ENCODE data around the gene AMER3.

AMER3 gene

GRCh38 chr2:130764035-130764820 is 8.9 kb downstream of the AMER3 start:
- no peak for DNase-seq
- no peaks in the 10 kb centered on the region for H3K27me3 ChIP-seq (ENCODE audit: insufficient read depth, low read length)
- H4K91ac ChIP-seq (ENCODE audit: low read depth, low read length), result no peak overlapping the region
- H3K36me3 ChIP-seq (ENCODE audit: control insufficient read depth in 1 of 2, insufficient read depth in 2 of 2, low read length in 2 of 2), result no peaks in the 10 kb centered on the region
- no peaks in the 10 kb centered on the region for H3K79me1 ChIP-seq (ENCODE audit: low read length)
- WGBS (ENCODE audit: extremely low coverage, insufficient coverage, insufficient read length), result no CpG with 5 or more reads among the region's 15 CpGs
- no peak overlapping the region for H3K9ac ChIP-seq (ENCODE audit: low read length)
- H2AFZ ChIP-seq (ENCODE audit: insufficient read depth, low read length, poor library complexity), result no peak overlapping the region
- no peak overlapping the region for H4K12ac ChIP-seq (ENCODE audit: low read depth, low read length)
- no peak overlapping the region for H3K27ac ChIP-seq (ENCODE audit: low read depth, low read length)
- no peak overlapping the region for H3K4ac ChIP-seq (ENCODE audit: low read depth, low read length)
- no peak overlapping the region for H4K8ac ChIP-seq (ENCODE audit: low read depth, low read length)
- no peak overlapping the region for H3K18ac ChIP-seq (ENCODE audit: low read length)
- no peak overlapping the region for H2BK120ac ChIP-seq (ENCODE audit: insufficient read depth, low read length, poor library complexity)
- H3K23ac ChIP-seq (ENCODE audit: low read length), result no peak overlapping the region
- H2AK5ac ChIP-seq (ENCODE audit: low read length), result no peak overlapping the region
- no peak overlapping the region for H3K14ac ChIP-seq (ENCODE audit: low read length)
- no peak overlapping the region for H2BK12ac ChIP-seq (ENCODE audit: low read length)
- no peak overlapping the region for H3K4me2 ChIP-seq (ENCODE audit: low read length)
- H3K4me3 ChIP-seq (ENCODE audit: low read depth, low read length), result no peak overlapping the region
- no peaks in the 10 kb centered on the region for H3K4me1 ChIP-seq (ENCODE audit: control insufficient read depth in 1 of 2, insufficient read depth in 2 of 2, low read length in 2 of 2)
- peaks cover 2% of the 10 kb centered on the region for H3K9me3 ChIP-seq (ENCODE audit: insufficient read depth, low read depth, low read length)
- no peak overlapping the region for H2BK5ac ChIP-seq (ENCODE audit: low read depth, low read length, poor library complexity)
- H3K79me2 ChIP-seq (ENCODE audit: control insufficient read depth, insufficient read depth, low read length, poor library complexity), result no peaks in the 10 kb centered on the region

- H4K12ac ChIP-seq (ENCODE audit: low read depth, low read length), result no peak overlapping the region
- H4K8ac ChIP-seq (ENCODE audit: low read depth, low read length), result no peak overlapping the region
- H3K4me2 ChIP-seq (ENCODE audit: low read length), result no peak overlapping the region
- H3K9ac ChIP-seq (ENCODE audit: low read length), result no peak overlapping the region
- H3K23ac ChIP-seq (ENCODE audit: low read length), result no peak overlapping the region
- WGBS (ENCODE audit: extremely low coverage, insufficient coverage, insufficient read length), result no CpG with 5 or more reads among the region's 5 CpGs
- H3K27me3 ChIP-seq (ENCODE audit: insufficient read depth, low read length), result no peaks in the 10 kb centered on the region
- H3K79me2 ChIP-seq (ENCODE audit: control insufficient read depth, insufficient read depth, low read length, poor library complexity), result no peaks in the 10 kb centered on the region
- H2AFZ ChIP-seq (ENCODE audit: insufficient read depth, low read length, poor library complexity), result no peak overlapping the region
- no peak overlapping the region for H3K4me3 ChIP-seq (ENCODE audit: low read depth, low read length)
- no peak overlapping the region for H2AK5ac ChIP-seq (ENCODE audit: low read length)
- no peak overlapping the region for H3K18ac ChIP-seq (ENCODE audit: low read length)
- H2BK12ac ChIP-seq (ENCODE audit: low read length), result no peak overlapping the region
- peaks cover 2% of the 10 kb centered on the region for H3K9me3 ChIP-seq (ENCODE audit: insufficient read depth, low read depth, low read length)
- no peak overlapping the region for H2BK5ac ChIP-seq (ENCODE audit: low read depth, low read length, poor library complexity)
- no peak overlapping the region for H3K4ac ChIP-seq (ENCODE audit: low read depth, low read length)
- no peak overlapping the region for H3K27ac ChIP-seq (ENCODE audit: low read depth, low read length)
- no peaks in the 10 kb centered on the region for H3K4me1 ChIP-seq (ENCODE audit: control insufficient read depth in 1 of 2, insufficient read depth in 2 of 2, low read length in 2 of 2)
- no peaks in the 10 kb centered on the region for H3K36me3 ChIP-seq (ENCODE audit: control insufficient read depth in 1 of 2, insufficient read depth in 2 of 2, low read length in 2 of 2)
- H4K91ac ChIP-seq (ENCODE audit: low read depth, low read length), result no peak overlapping the region
- H2BK120ac ChIP-seq (ENCODE audit: insufficient read depth, low read length, poor library complexity), result no peak overlapping the region
- H3K79me1 ChIP-seq (ENCODE audit: low read length), result no peaks in the 10 kb centered on the region
- DNase-seq, result no peak
- H3K14ac ChIP-seq (ENCODE audit: low read length), result no peak overlapping the region
These were observed 9.4 kb downstream of the AMER3 start for GRCh38 chr2:130764821-130765115.

GRCh38 chr2:130765464-130765863 is 10.1 kb downstream of the AMER3 start:
- H3K18ac ChIP-seq (ENCODE audit: low read length), result no peak overlapping the region
- H2BK12ac ChIP-seq (ENCODE audit: low read length), result no peak overlapping the region
- H3K27me3 ChIP-seq (ENCODE audit: insufficient read depth, low read length), result no peaks in the 10 kb centered on the region
- no peak for DNase-seq
- H2BK120ac ChIP-seq (ENCODE audit: insufficient read depth, low read length, poor library complexity), result no peak overlapping the region
- H3K4me1 ChIP-seq (ENCODE audit: control insufficient read depth in 1 of 2, insufficient read depth in 2 of 2, low read length in 2 of 2), result no peaks in the 10 kb centered on the region
- peaks cover 2% of the 10 kb centered on the region for H3K9me3 ChIP-seq (ENCODE audit: insufficient read depth, low read depth, low read length)
- no peak overlapping the region for H3K4me2 ChIP-seq (ENCODE audit: low read length)
- no peaks in the 10 kb centered on the region for H3K36me3 ChIP-seq (ENCODE audit: control insufficient read depth in 1 of 2, insufficient read depth in 2 of 2, low read length in 2 of 2)
- no peak overlapping the region for H4K91ac ChIP-seq (ENCODE audit: low read depth, low read length)
- WGBS (ENCODE audit: extremely low coverage, insufficient coverage, insufficient read length), result no CpG with 5 or more reads among the region's 6 CpGs
- no peak overlapping the region for H2AK5ac ChIP-seq (ENCODE audit: low read length)
- no peak overlapping the region for H3K14ac ChIP-seq (ENCODE audit: low read length)
- no peak overlapping the region for H3K27ac ChIP-seq (ENCODE audit: low read depth, low read length)
- H3K9ac ChIP-seq (ENCODE audit: low read length), result no peak overlapping the region
- no peaks in the 10 kb centered on the region for H3K79me1 ChIP-seq (ENCODE audit: low read length)
- no peak overlapping the region for H2AFZ ChIP-seq (ENCODE audit: insufficient read depth, low read length, poor library complexity)
- no peak overlapping the region for H3K4ac ChIP-seq (ENCODE audit: low read depth, low read length)
- H3K4me3 ChIP-seq (ENCODE audit: low read depth, low read length), result no peak overlapping the region
- H3K23ac ChIP-seq (ENCODE audit: low read length), result no peak overlapping the region
- H3K79me2 ChIP-seq (ENCODE audit: control insufficient read depth, insufficient read depth, low read length, poor library complexity), result no peaks in the 10 kb centered on the region
- H4K8ac ChIP-seq (ENCODE audit: low read depth, low read length), result no peak overlapping the region
- H2BK5ac ChIP-seq (ENCODE audit: low read depth, low read length, poor library complexity), result no peak overlapping the region
- H4K12ac ChIP-seq (ENCODE audit: low read depth, low read length), result no peak overlapping the region

- H3K4me3 ChIP-seq (ENCODE audit: low read depth, low read length), result no peak overlapping the region
- no peaks in the 10 kb centered on the region for H3K4me1 ChIP-seq (ENCODE audit: control insufficient read depth in 1 of 2, insufficient read depth in 2 of 2, low read length in 2 of 2)
- H2AK5ac ChIP-seq (ENCODE audit: low read length), result no peak overlapping the region
- no peak overlapping the region for H4K91ac ChIP-seq (ENCODE audit: low read depth, low read length)
- H3K36me3 ChIP-seq (ENCODE audit: control insufficient read depth in 1 of 2, insufficient read depth in 2 of 2, low read length in 2 of 2), result no peaks in the 10 kb centered on the region
- no peak overlapping the region for H2BK120ac ChIP-seq (ENCODE audit: insufficient read depth, low read length, poor library complexity)
- no peak overlapping the region for H2AFZ ChIP-seq (ENCODE audit: insufficient read depth, low read length, poor library complexity)
- H3K4me2 ChIP-seq (ENCODE audit: low read length), result no peak overlapping the region
- no peak overlapping the region for H4K8ac ChIP-seq (ENCODE audit: low read depth, low read length)
- H2BK12ac ChIP-seq (ENCODE audit: low read length), result no peak overlapping the region
- DNase-seq, result no peak
- no peak overlapping the region for H4K12ac ChIP-seq (ENCODE audit: low read depth, low read length)
- no peaks in the 10 kb centered on the region for H3K79me1 ChIP-seq (ENCODE audit: low read length)
- H3K27ac ChIP-seq (ENCODE audit: low read depth, low read length), result no peak overlapping the region
- H3K23ac ChIP-seq (ENCODE audit: low read length), result no peak overlapping the region
- no peaks in the 10 kb centered on the region for H3K27me3 ChIP-seq (ENCODE audit: insufficient read depth, low read length)
- H3K14ac ChIP-seq (ENCODE audit: low read length), result no peak overlapping the region
- no CpG with 5 or more reads among the region's 7 CpGs for WGBS (ENCODE audit: extremely low coverage, insufficient coverage, insufficient read length)
- no peak overlapping the region for H3K18ac ChIP-seq (ENCODE audit: low read length)
- H3K4ac ChIP-seq (ENCODE audit: low read depth, low read length), result no peak overlapping the region
- no peak overlapping the region for H2BK5ac ChIP-seq (ENCODE audit: low read depth, low read length, poor library complexity)
- H3K9me3 ChIP-seq (ENCODE audit: insufficient read depth, low read depth, low read length), result peaks cover 2% of the 10 kb centered on the region
- no peaks in the 10 kb centered on the region for H3K79me2 ChIP-seq (ENCODE audit: control insufficient read depth, insufficient read depth, low read length, poor library complexity)
- H3K9ac ChIP-seq (ENCODE audit: low read length), result no peak overlapping the region
These were observed 10.7 kb downstream of the AMER3 start for GRCh38 chr2:130766037-130766436.

All from trophoblast cell (in vitro differentiated cells and primary cell).